WTC11 (cell line): ENCODE results near the gene ANTXRL. TPM values are rescaled to one million over a fixed set of nuclear protein-coding genes. Genes with fewer than 3 reads are reported as not detected.

Source experiments
- ATAC-seq: fragments of 200-7000 bp; cut with Tn5 transposase; 2 replicates; pipeline ENCODE4 v1.10.0; 2021; ENCODE audit warnings: mild to moderate bottlenecking, moderate library complexity
- CTCF ChIA-PET: fragments of 300-600 bp; sonication (Branson Sonifier 250); formaldehyde crosslinking; loops from one replicate; lab custom pipeline; 2021; ENCODE audit warnings: antibody characterized with exemption; lab: Charles Lee
- POLR2A ChIA-PET: fragments of 350-600 bp; sonication (Branson Sonifier 250); formaldehyde crosslinking; loops from one replicate; lab custom pipeline; 2021; ENCODE audit warnings: antibody characterized with exemption; lab: Charles Lee
- DNase-seq: peaks from one replicate; pipeline ENCODE4 v3.0.0; 2021; ENCODE audit warnings: low spot score
- H3K27ac Mint-ChIP-seq: 2 replicates; pipeline ENCODE4 v1.8.0; 2021; ENCODE audit warnings: mixed read lengths
- H3K27me3 Mint-ChIP-seq: 2 replicates; pipeline ENCODE4 v1.8.0; 2021; ENCODE audit warnings: low read depth, mild to moderate bottlenecking, moderate library complexity, mixed read lengths
- H3K36me3 Mint-ChIP-seq: 2 replicates; pipeline ENCODE4 v1.8.0; 2021; ENCODE audit warnings: mixed read lengths
- H3K4me1 Mint-ChIP-seq: 2 replicates; pipeline ENCODE4 v1.8.0; 2022; ENCODE audit warnings: mixed read lengths
- H3K4me3 Mint-ChIP-seq: 2 replicates; pipeline ENCODE4 v1.8.0; 2021; ENCODE audit warnings: mild to moderate bottlenecking, moderate library complexity, mixed read lengths
- H3K9me3 Mint-ChIP-seq: 2 replicates; pipeline ENCODE4 v1.8.0; 2021; ENCODE audit warnings: mixed read lengths
- CBFB ChIP-seq: sonication (generic); formaldehyde crosslinking; IDR thresholded peaks from 2 replicates; pipeline ENCODE4 v1.8.1; 2022; ENCODE audit warnings: mild to moderate bottlenecking, low read depth, missing genetic modification reagents
- CDX4 ChIP-seq: fragments of 250-450 bp; sonication (Bioruptor Pico); IDR thresholded peaks from 2 replicates; pipeline ENCODE4 v1.9.0; 2021; ENCODE audit warnings: moderate library complexity, mild to moderate bottlenecking, inconsistent platforms, borderline replicate concordance
- CREB1 ChIP-seq: sonication (generic); formaldehyde crosslinking; IDR thresholded peaks from 2 replicates; pipeline ENCODE4 v1.8.0; 2023; ENCODE audit warnings: mild to moderate bottlenecking, missing genetic modification reagents
- CREM ChIP-seq: sonication (generic); formaldehyde crosslinking; IDR thresholded peaks from 2 replicates; pipeline ENCODE4 v1.8.1; 2022; ENCODE audit warnings: mild to moderate bottlenecking, missing genetic modification reagents, moderate library complexity
- ELF4 ChIP-seq: sonication (generic); formaldehyde crosslinking; IDR thresholded peaks from 2 replicates; pipeline ENCODE4 v1.8.1; 2022; ENCODE audit warnings: low read depth, mild to moderate bottlenecking, moderate library complexity, missing genetic modification reagents
- ESRRA ChIP-seq: sonication (generic); formaldehyde crosslinking; IDR thresholded peaks from 2 replicates; pipeline ENCODE4 v1.8.1; 2022; ENCODE audit warnings: mild to moderate bottlenecking, missing genetic modification reagents, borderline replicate concordance
- FOXK1 ChIP-seq: sonication (generic); formaldehyde crosslinking; IDR thresholded peaks from 2 replicates; pipeline ENCODE4 v1.8.0; 2022; ENCODE audit warnings: mild to moderate bottlenecking, moderate library complexity, missing genetic modification reagents
- HMGA2 ChIP-seq: fragments of 250-450 bp; sonication (Bioruptor Pico); IDR thresholded peaks from 2 replicates; pipeline ENCODE4 v1.4.0; 2021; ENCODE audit warnings: mild to moderate bottlenecking, moderate library complexity
- IRF2 ChIP-seq: sonication (generic); formaldehyde crosslinking; IDR thresholded peaks from 2 replicates; pipeline ENCODE4 v1.8.0; 2022; ENCODE audit warnings: low read depth, missing genetic modification reagents, borderline replicate concordance
- JAZF1 ChIP-seq: fragments of 250-450 bp; sonication (Bioruptor Pico); IDR thresholded peaks from 2 replicates; pipeline ENCODE4 v1.9.0; 2021; ENCODE audit warnings: moderate library complexity, mild to moderate bottlenecking, inconsistent platforms
- MYBL2 ChIP-seq: sonication (generic); formaldehyde crosslinking; IDR thresholded peaks from 2 replicates; pipeline ENCODE4 v1.8.1; 2023; ENCODE audit warnings: mild to moderate bottlenecking, moderate library complexity, missing genetic modification reagents
- NFYB ChIP-seq: sonication (generic); formaldehyde crosslinking; conservative IDR thresholded peaks from 2 replicates; pipeline ENCODE4 v1.8.0; 2022; ENCODE audit warnings: low read depth, missing genetic modification reagents
- NR3C1 ChIP-seq: sonication (generic); formaldehyde crosslinking; conservative IDR thresholded peaks from 2 replicates; pipeline ENCODE4 v1.8.1; 2023; ENCODE audit warnings: low read depth, mild to moderate bottlenecking, missing genetic modification reagents
- RORB ChIP-seq: fragments of 250-450 bp; sonication (Bioruptor Pico); IDR thresholded peaks from 2 replicates; pipeline ENCODE4 v1.9.0; 2021; ENCODE audit warnings: mild to moderate bottlenecking
- TCF7 ChIP-seq: sonication (generic); formaldehyde crosslinking; IDR thresholded peaks from 2 replicates; pipeline ENCODE4 v1.8.0; 2022; ENCODE audit warnings: mild to moderate bottlenecking, low read depth, missing genetic modification reagents, moderate library complexity
- TEAD4 ChIP-seq: sonication (generic); formaldehyde crosslinking; IDR thresholded peaks from 2 replicates; pipeline ENCODE4 v1.8.0; 2022; ENCODE audit warnings: mild to moderate bottlenecking, missing genetic modification reagents
- ZNF396 ChIP-seq: fragments of 250-450 bp; sonication (Bioruptor Pico); IDR thresholded peaks from 2 replicates; pipeline ENCODE4 v1.8.0; 2021; ENCODE audit warnings: mild to moderate bottlenecking, moderate library complexity, borderline replicate concordance
- ZNF425 ChIP-seq: fragments of 250-450 bp; sonication (Bioruptor Pico); conservative IDR thresholded peaks from 2 replicates; pipeline ENCODE4 v1.9.0; 2021; ENCODE audit warnings: mild to moderate bottlenecking
- ZNF512 ChIP-seq: sonication (generic); formaldehyde crosslinking; IDR thresholded peaks from 2 replicates; pipeline ENCODE4 v1.8.1; 2022; ENCODE audit warnings: missing genetic modification reagents, borderline replicate concordance
- total RNA-seq: library from RNA; stranded (reverse); gene quantifications from 3 replicates; pipeline ENCODE4 v1.2.3, GENCODE V29; 2021
- TF ChIP-seq, protein P1 (sequence below): sonication (generic); formaldehyde crosslinking; IDR thresholded peaks from 2 replicates; pipeline ENCODE4 v1.8.1; 2023; ENCODE audit warnings: mild to moderate bottlenecking, missing genetic modification reagents, moderate library complexity
- TF ChIP-seq, protein P2 (sequence below): sonication (generic); formaldehyde crosslinking; IDR thresholded peaks from 2 replicates; pipeline ENCODE4 v1.8.1; 2023; ENCODE audit warnings: mild to moderate bottlenecking, missing genetic modification reagents, moderate library complexity
- TF ChIP-seq, protein P3 (sequence below): sonication (generic); formaldehyde crosslinking; IDR thresholded peaks from 2 replicates; pipeline ENCODE4 v1.8.0; 2022; ENCODE audit warnings: missing genetic modification reagents

ANTXRL gene
- total RNA-seq, 1 experiment from 2014 or later: not detected

GRCh38 chr10:46272863-46273415, 13.9 kb upstream of the ANTXRL start (continued):
- no peak for TF ChIP-seq ZNF512
- TF ChIP-seq, protein P1, sequence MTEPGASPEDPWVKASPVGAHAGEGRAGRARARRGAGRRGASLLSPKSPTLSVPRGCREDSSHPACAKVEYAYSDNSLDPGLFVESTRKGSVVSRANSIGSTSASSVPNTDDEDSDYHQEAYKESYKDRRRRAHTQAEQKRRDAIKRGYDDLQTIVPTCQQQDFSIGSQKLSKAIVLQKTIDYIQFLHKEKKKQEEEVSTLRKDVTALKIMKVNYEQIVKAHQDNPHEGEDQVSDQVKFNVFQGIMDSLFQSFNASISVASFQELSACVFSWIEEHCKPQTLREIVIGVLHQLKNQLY (CRISPR knock-in tag): no peak

GRCh38 chr10:46273506-46274477, 13.0 kb upstream of the ANTXRL start:
- H3K36me3 Mint-ChIP-seq: no peaks in the 10 kb centered on the region
- CTCF ChIA-PET: interaction anchor here (0.6 to 1.6 kb wide), 6 partner anchors 9 to 271 kb away, joined by 3 to 4 read pairs (median 3); no protein-coding TSS in a partner anchor
- no peaks in the 10 kb centered on the region for H3K9me3 Mint-ChIP-seq
- no peak overlapping the region for H3K4me3 Mint-ChIP-seq
- no peaks in the 10 kb centered on the region for H3K27me3 Mint-ChIP-seq
- POLR2A ChIA-PET: no interaction called here
- peaks cover 5% of the 10 kb centered on the region for H3K4me1 Mint-ChIP-seq
- H3K27ac Mint-ChIP-seq: no peak overlapping the region; the same call in 1 of the 2 replicates
- peak; percentile 78 for ATAC-seq
- DNase-seq: peak; percentile 27
- no peak for TF ChIP-seq NR3C1 (CRISPR knock-in tag)
- TF ChIP-seq, protein P2, sequence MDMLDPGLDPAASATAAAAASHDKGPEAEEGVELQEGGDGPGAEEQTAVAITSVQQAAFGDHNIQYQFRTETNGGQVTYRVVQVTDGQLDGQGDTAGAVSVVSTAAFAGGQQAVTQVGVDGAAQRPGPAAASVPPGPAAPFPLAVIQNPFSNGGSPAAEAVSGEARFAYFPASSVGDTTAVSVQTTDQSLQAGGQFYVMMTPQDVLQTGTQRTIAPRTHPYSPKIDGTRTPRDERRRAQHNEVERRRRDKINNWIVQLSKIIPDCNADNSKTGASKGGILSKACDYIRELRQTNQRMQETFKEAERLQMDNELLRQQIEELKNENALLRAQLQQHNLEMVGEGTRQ (CRISPR knock-in tag): no peak
- no peak for TF ChIP-seq TEAD4 (CRISPR knock-in tag)
- no peak for TF ChIP-seq CREB1
- TF ChIP-seq, protein P3, sequence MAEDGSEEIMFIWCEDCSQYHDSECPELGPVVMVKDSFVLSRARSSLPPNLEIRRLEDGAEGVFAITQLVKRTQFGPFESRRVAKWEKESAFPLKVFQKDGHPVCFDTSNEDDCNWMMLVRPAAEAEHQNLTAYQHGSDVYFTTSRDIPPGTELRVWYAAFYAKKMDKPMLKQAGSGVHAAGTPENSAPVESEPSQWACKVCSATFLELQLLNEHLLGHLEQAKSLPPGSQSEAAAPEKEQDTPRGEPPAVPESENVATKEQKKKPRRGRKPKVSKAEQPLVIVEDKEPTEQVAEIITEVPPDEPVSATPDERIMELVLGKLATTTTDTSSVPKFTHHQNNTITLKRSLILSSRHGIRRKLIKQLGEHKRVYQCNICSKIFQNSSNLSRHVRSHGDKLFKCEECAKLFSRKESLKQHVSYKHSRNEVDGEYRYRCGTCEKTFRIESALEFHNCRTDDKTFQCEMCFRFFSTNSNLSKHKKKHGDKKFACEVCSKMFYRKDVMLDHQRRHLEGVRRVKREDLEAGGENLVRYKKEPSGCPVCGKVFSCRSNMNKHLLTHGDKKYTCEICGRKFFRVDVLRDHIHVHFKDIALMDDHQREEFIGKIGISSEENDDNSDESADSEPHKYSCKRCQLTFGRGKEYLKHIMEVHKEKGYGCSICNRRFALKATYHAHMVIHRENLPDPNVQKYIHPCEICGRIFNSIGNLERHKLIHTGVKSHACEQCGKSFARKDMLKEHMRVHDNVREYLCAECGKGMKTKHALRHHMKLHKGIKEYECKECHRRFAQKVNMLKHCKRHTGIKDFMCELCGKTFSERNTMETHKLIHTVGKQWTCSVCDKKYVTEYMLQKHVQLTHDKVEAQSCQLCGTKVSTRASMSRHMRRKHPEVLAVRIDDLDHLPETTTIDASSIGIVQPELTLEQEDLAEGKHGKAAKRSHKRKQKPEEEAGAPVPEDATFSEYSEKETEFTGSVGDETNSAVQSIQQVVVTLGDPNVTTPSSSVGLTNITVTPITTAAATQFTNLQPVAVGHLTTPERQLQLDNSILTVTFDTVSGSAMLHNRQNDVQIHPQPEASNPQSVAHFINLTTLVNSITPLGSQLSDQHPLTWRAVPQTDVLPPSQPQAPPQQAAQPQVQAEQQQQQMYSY: no peak

- H3K27ac Mint-ChIP-seq: no peak overlapping the region
- peaks cover 30% of the 10 kb centered on the region for H3K27me3 Mint-ChIP-seq
- no peaks in the 10 kb centered on the region for H3K36me3 Mint-ChIP-seq
- ATAC-seq (no peak), DNase-seq (no peak)
- H3K9me3 Mint-ChIP-seq: no peaks in the 10 kb centered on the region
- H3K4me1 Mint-ChIP-seq: peaks cover 10% of the 10 kb centered on the region
- no peak overlapping the region for H3K4me3 Mint-ChIP-seq
- CTCF ChIA-PET: no interaction called here
- POLR2A ChIA-PET: no interaction called here
- no peak for TF ChIP-seq CREM
- TF ChIP-seq RORB (CRISPR knock-in tag): no peak
- TF ChIP-seq FOXK1 (CRISPR knock-in tag): no peak
- TF ChIP-seq ESRRA (CRISPR knock-in tag): no peak
- TF ChIP-seq TCF7 (CRISPR knock-in tag): no peak
- no peak for TF ChIP-seq ZNF425 (CRISPR knock-in tag)
- TF ChIP-seq JAZF1 (CRISPR knock-in tag): no peak
- no peak for TF ChIP-seq IRF2 (CRISPR knock-in tag)
- no peak for TF ChIP-seq CBFB (CRISPR knock-in tag)
- TF ChIP-seq NFYB (CRISPR knock-in tag): no peak
- no peak for TF ChIP-seq HMGA2 (CRISPR knock-in tag)
- no peak for TF ChIP-seq ZNF396 (CRISPR knock-in tag)
- no peak for TF ChIP-seq CDX4 (CRISPR knock-in tag)
- TF ChIP-seq ELF4: no peak
- no peak for TF ChIP-seq MYBL2
These were observed 9.0 kb upstream of the ANTXRL start for GRCh38 chr10:46277840-46278239.
